Gastrocnemius medialis (tissue), 4 donors: Measurements from ENCODE around the gene CITED1.

Source experiments
- POLR2A ChIP-seq, 2 donors: fragments of 450-650 bp; IDR thresholded peaks; one replicate each; pipeline ENCODE4 v1.6.1; 2017; ENCODE audit warnings: antibody characterized with exemption in 2 of 2, mild to moderate bottlenecking in 2 of 2, moderate library complexity in 2 of 2
- TF ChIP-seq, protein P1 (sequence below), 5 experiments: fragments of 450-650 bp in 3 of 5; fragments of 200-600 bp in 2 of 5; sonication (generic) in 2 of 5; IDR thresholded peaks in 4 of 5; conservative IDR thresholded peaks in 1 of 5; 1 replicate in 4 of 5; 2 replicates in 1 of 5; pipeline ENCODE4 v1.5.1; 2016 to 2019; ENCODE audit warnings: antibody characterized with exemption in 5 of 5, mild to moderate bottlenecking in 3 of 5, moderate library complexity in 3 of 5

- TF ChIP-seq, protein P1, sequence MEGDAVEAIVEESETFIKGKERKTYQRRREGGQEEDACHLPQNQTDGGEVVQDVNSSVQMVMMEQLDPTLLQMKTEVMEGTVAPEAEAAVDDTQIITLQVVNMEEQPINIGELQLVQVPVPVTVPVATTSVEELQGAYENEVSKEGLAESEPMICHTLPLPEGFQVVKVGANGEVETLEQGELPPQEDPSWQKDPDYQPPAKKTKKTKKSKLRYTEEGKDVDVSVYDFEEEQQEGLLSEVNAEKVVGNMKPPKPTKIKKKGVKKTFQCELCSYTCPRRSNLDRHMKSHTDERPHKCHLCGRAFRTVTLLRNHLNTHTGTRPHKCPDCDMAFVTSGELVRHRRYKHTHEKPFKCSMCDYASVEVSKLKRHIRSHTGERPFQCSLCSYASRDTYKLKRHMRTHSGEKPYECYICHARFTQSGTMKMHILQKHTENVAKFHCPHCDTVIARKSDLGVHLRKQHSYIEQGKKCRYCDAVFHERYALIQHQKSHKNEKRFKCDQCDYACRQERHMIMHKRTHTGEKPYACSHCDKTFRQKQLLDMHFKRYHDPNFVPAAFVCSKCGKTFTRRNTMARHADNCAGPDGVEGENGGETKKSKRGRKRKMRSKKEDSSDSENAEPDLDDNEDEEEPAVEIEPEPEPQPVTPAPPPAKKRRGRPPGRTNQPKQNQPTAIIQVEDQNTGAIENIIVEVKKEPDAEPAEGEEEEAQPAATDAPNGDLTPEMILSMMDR (IDR thresholded peaks at IDR 0.05 in 4 of 5, conservative IDR thresholded peaks at IDR 0.05 in 1 of 5) = no peak
- TF ChIP-seq POLR2A (IDR thresholded peaks at IDR 0.05) = no peak
These were observed 7.6 kb downstream of the CITED1 start for GRCh38 chrX:72297953-72298730.
